HG02973 (cell line): ENCODE data around the gene CDK14.

ENCODE experiments used
- ATAC-seq: cut with Tn5 transposase; IDR thresholded peaks from one replicate; pipeline ENCODE4 v1.9.1; 2021; ENCODE audit warnings: moderate library complexity; ENCODE audit not compliant: unreplicated experiment

Gene CDK14

GRCh38 chr7:91034459-91035368, 438.6 kb downstream of the CDK14 start:
- no peak for ATAC-seq

GRCh38 chr7:91039033-91039432, 442.9 kb downstream of the CDK14 start:
- ATAC-seq, result no peak

- no peak for ATAC-seq
These were observed 445.0 kb downstream of the CDK14 start for GRCh38 chr7:91041141-91041540.

- no peak for ATAC-seq
These were observed 445.9 kb downstream of the CDK14 start for GRCh38 chr7:91041901-91042484.

- ATAC-seq, result no peak
These were observed 447.1 kb downstream of the CDK14 start for GRCh38 chr7:91043186-91043585.

GRCh38 chr7:91043924-91044645, 448.0 kb downstream of the CDK14 start:
- ATAC-seq, result no peak

- ATAC-seq, result no peak
These were observed 449.5 kb downstream of the CDK14 start for GRCh38 chr7:91045606-91046005.

- no peak for ATAC-seq
These were observed 450.4 kb downstream of the CDK14 start for GRCh38 chr7:91046322-91047089.

- no peak for ATAC-seq
These were observed 451.5 kb downstream of the CDK14 start for GRCh38 chr7:91047636-91048035.

GRCh38 chr7:91050677-91051076, 454.6 kb downstream of the CDK14 start:
- peak; percentile 95 for ATAC-seq

GRCh38 chr7:91051966-91052365, 455.8 kb downstream of the CDK14 start:
- ATAC-seq, result no peak

- no peak for ATAC-seq
These were observed 458.3 kb downstream of the CDK14 start for GRCh38 chr7:91054374-91054773.

GRCh38 chr7:91055219-91055618, 459.1 kb downstream of the CDK14 start:
- ATAC-seq, result no peak

GRCh38 chr7:91062713-91063112, 466.6 kb downstream of the CDK14 start:
- no peak for ATAC-seq

- no peak for ATAC-seq
These were observed 467.9 kb downstream of the CDK14 start for GRCh38 chr7:91064052-91064451.

GRCh38 chr7:91064938-91065337, 468.8 kb downstream of the CDK14 start:
- no peak for ATAC-seq

GRCh38 chr7:91066627-91067026, 470.5 kb downstream of the CDK14 start:
- ATAC-seq, result no peak

- ATAC-seq, result no peak
These were observed 471.1 kb downstream of the CDK14 start for GRCh38 chr7:91067242-91067641.

GRCh38 chr7:91068136-91068795, 472.1 kb downstream of the CDK14 start:
- ATAC-seq, result no peak

- no peak for ATAC-seq
These were observed 473.0 kb downstream of the CDK14 start for GRCh38 chr7:91069146-91069545.
